OCI-LY1 (cell line): ENCODE results near the gene TAS1R3.

Experiments used
- H2AFZ ChIP-seq: fragments of 200-600 bp; sonication (generic), shearing (Covaris generic); 2 replicates; pipeline ENCODE4 v1.6.0; 2014; ENCODE audit warnings: antibody characterized with exemption, mild to moderate bottlenecking, low read length
- H3F3A ChIP-seq: fragments of 200-600 bp; sonication (generic), shearing (Covaris generic); 2 replicates; pipeline ENCODE4 v1.6.0; 2014; ENCODE audit warnings: mild to moderate bottlenecking, antibody characterized with exemption, low read length, moderate library complexity; ENCODE audit not compliant: insufficient read depth
- H3K27ac ChIP-seq: fragments of 200-600 bp; sonication (generic); 2 replicates; pipeline ENCODE4 v1.5.1; 2014; ENCODE audit warnings: low read length, mixed run types, mild to moderate bottlenecking, low read depth; ENCODE audit not compliant: poor library complexity, severe bottlenecking
- H3K27me3 ChIP-seq: fragments of 200-600 bp; sonication (generic); 2 replicates; pipeline ENCODE4 v1.6.0; 2014; ENCODE audit warnings: antibody characterized with exemption, mild to moderate bottlenecking, low read length, moderate library complexity; ENCODE audit not compliant: insufficient read depth
- H3K36me3 ChIP-seq: fragments of 200-600 bp; sonication (generic); 2 replicates; pipeline ENCODE4 v1.6.1; 2014; ENCODE audit warnings: mild to moderate bottlenecking, antibody characterized with exemption, low read length, moderate library complexity, mixed read lengths; ENCODE audit not compliant: insufficient read depth
- H3K4me1 ChIP-seq: fragments of 200-600 bp; sonication (generic); 2 replicates; pipeline ENCODE4 v1.5.1; 2014; ENCODE audit warnings: mild to moderate bottlenecking, low read length, moderate library complexity; ENCODE audit not compliant: insufficient read depth, severe bottlenecking
- H3K4me2 ChIP-seq: fragments of 200-600 bp; sonication (generic), shearing (Covaris generic); 2 replicates; pipeline ENCODE4 v1.6.1; 2014; ENCODE audit warnings: low read length
- H3K4me3 ChIP-seq: fragments of 200-600 bp; sonication (generic); 2 replicates; pipeline ENCODE4 v1.5.1; 2014; ENCODE audit warnings: low read length, low read depth, mild to moderate bottlenecking, mixed read lengths; ENCODE audit not compliant: poor library complexity, severe bottlenecking
- H3K79me2 ChIP-seq: fragments of 200-600 bp; shearing (Covaris generic); 2 replicates; pipeline ENCODE4 v1.6.1; 2016; ENCODE audit warnings: mixed run types, low read length, mixed read lengths; ENCODE audit not compliant: insufficient read depth
- H3K9ac ChIP-seq: fragments of 200-600 bp; sonication (generic), shearing (Covaris generic); 2 replicates; pipeline ENCODE4 v1.6.1; 2014; ENCODE audit warnings: mild to moderate bottlenecking, low read length, mixed read lengths
- H3K9me2 ChIP-seq: fragments of 200-600 bp; sonication (generic), shearing (Covaris generic); 2 replicates; pipeline ENCODE4 v1.6.1; 2014; ENCODE audit warnings: low read depth, mild to moderate bottlenecking, low read length, mixed read lengths
- H3K9me3 ChIP-seq: fragments of 200-600 bp; shearing (Covaris generic); 2 replicates; pipeline ENCODE4 v1.6.1; 2014; ENCODE audit warnings: low read length, mixed read lengths
- H4K20me1 ChIP-seq: fragments of 200-600 bp; sonication (generic), shearing (Covaris generic); 2 replicates; pipeline ENCODE4 v1.6.0; 2016; ENCODE audit warnings: mild to moderate bottlenecking, low read length; ENCODE audit not compliant: insufficient read depth
- EZH2 ChIP-seq: fragments of 200-600 bp; sonication (generic), shearing (Covaris generic); IDR thresholded peaks from 2 replicates; pipeline ENCODE4 v1.8.0; 2017; ENCODE audit warnings: borderline replicate concordance, mixed run types, mild to moderate bottlenecking, antibody characterized with exemption, low read length, moderate library complexity, mixed read lengths
- TF ChIP-seq, protein P1 (sequence below): fragments of 200-600 bp; sonication (generic), shearing (Covaris generic); IDR thresholded peaks from 2 replicates; pipeline ENCODE4 v1.5.1; 2017; ENCODE audit warnings: mild to moderate bottlenecking, antibody characterized with exemption, low read length, moderate library complexity, mixed read lengths

Gene TAS1R3

DNA sequence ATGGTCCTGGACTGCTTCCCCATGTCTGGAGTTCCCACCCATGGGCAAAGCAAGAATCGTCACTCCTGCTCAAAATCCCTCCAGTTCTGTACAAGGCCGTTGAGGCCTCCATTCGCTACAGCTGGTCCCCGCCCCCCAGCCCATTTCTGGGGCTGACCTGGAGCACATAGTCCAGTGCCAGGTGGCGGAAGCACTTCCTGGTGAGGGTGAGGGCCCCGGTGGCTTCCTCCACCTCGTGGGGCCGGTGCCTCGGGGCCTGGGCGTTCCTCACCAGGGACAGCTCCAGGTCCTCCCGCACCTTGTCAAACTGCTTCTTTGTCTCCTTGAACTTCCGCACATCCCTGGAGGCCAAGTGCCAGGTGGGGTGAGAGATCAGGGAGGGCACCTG is 30.7 kb upstream of the TAS1R3 start:
- Histone ChIP-seq H3K9ac (no peak overlapping the region), H3K27ac (no peak overlapping the region), H3F3A (no peaks in the 10 kb centered on the region), H3K4me2 (no peak overlapping the region), H2AFZ (no peak overlapping the region), H4K20me1 (no peaks in the 10 kb centered on the region), H3K9me2 (no peaks in the 10 kb centered on the region), H3K79me2 (no peaks in the 10 kb centered on the region), H3K27me3 (no peaks in the 10 kb centered on the region), H3K9me3 (no peaks in the 10 kb centered on the region), H3K4me3 (no peak overlapping the region), H3K36me3 (no peaks in the 10 kb centered on the region), H3K4me1 (peaks cover 5% of the 10 kb centered on the region)
- no peak for TF ChIP-seq EZH2
- TF ChIP-seq, protein P1, sequence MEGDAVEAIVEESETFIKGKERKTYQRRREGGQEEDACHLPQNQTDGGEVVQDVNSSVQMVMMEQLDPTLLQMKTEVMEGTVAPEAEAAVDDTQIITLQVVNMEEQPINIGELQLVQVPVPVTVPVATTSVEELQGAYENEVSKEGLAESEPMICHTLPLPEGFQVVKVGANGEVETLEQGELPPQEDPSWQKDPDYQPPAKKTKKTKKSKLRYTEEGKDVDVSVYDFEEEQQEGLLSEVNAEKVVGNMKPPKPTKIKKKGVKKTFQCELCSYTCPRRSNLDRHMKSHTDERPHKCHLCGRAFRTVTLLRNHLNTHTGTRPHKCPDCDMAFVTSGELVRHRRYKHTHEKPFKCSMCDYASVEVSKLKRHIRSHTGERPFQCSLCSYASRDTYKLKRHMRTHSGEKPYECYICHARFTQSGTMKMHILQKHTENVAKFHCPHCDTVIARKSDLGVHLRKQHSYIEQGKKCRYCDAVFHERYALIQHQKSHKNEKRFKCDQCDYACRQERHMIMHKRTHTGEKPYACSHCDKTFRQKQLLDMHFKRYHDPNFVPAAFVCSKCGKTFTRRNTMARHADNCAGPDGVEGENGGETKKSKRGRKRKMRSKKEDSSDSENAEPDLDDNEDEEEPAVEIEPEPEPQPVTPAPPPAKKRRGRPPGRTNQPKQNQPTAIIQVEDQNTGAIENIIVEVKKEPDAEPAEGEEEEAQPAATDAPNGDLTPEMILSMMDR, result no peak

DNA sequence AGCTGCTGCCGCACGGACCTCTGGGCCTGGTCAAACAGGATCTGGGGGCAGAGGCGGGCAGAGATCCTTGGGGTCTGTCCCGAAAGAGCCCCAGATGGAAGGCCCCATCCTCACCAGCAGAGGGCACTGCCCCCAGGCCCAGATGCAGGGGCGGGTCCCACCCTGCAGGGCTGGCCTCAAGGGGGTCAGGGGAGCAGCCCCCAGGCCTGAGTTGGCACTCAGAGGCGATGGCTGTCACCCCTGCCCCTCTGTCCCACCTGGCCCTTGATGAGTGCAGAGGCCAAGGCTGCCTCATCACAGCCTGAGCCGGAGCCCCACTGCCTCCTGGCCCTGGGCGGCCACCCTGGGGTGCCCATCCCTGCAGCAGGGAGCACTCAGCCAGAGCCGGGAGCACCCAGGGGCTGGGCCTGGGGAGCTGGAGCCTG is 29.1 kb upstream of the TAS1R3 start:
- Histone ChIP-seq H2AFZ (no peak overlapping the region), H3F3A (no peaks in the 10 kb centered on the region), H3K4me1 (peaks cover 21% of the 10 kb centered on the region), H4K20me1 (no peaks in the 10 kb centered on the region), H3K27ac (no peak overlapping the region), H3K9me2 (no peaks in the 10 kb centered on the region), H3K4me3 (no peak overlapping the region), H3K4me2 (no peak overlapping the region), H3K36me3 (no peaks in the 10 kb centered on the region), H3K9me3 (no peaks in the 10 kb centered on the region), H3K9ac (no peak overlapping the region), H3K27me3 (no peaks in the 10 kb centered on the region), H3K79me2 (no peaks in the 10 kb centered on the region)
- no peak for TF ChIP-seq EZH2
- TF ChIP-seq, protein P1, result peak; percentile 67

DNA sequence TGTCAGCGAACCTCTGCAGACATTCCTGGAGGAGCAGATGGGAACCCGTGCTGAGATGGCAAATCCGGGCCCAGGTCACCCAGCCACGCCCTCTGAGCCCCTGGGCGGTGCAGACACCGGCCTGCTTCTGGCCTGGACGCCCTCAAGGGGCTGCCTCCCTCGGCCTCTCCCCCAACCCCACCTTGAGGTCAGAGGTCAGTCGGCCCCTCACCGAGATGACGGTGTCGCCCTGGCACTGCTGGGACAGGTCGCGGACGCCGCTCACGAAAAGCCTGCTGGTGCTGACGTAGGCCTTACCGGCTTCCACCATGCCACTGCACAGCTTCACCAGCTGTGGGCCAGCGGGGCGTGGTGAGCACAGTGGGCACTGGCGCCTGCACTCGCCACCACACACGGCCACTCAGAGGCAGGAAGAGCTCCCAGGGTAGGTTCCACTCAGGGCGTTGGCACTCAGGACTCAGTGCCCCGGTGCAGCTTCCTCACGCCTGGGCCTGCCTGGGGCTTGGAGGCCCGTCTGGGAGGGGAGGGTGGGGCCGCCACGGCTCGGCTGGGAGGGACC is 28.1 kb upstream of the TAS1R3 start:
- peaks cover 25% of the 10 kb centered on the region for H3K4me1 ChIP-seq
- H3K9me2 ChIP-seq, result no peaks in the 10 kb centered on the region
- no peak overlapping the region for H3K27ac ChIP-seq
- no peaks in the 10 kb centered on the region for H4K20me1 ChIP-seq
- H2AFZ ChIP-seq, result no peak overlapping the region
- H3K4me3 ChIP-seq, result no peak overlapping the region
- no peak overlapping the region for H3K9ac ChIP-seq
- H3F3A ChIP-seq, result no peaks in the 10 kb centered on the region
- no peaks in the 10 kb centered on the region for H3K27me3 ChIP-seq
- no peaks in the 10 kb centered on the region for H3K36me3 ChIP-seq
- H3K9me3 ChIP-seq, result no peaks in the 10 kb centered on the region
- TF ChIP-seq, protein P1, result no peak
- no peak for TF ChIP-seq EZH2
- no peaks in the 10 kb centered on the region for H3K79me2 ChIP-seq
- H3K4me2 ChIP-seq, result no peak overlapping the region
